Measurements from ENCODE around the gene OR2T35.
"Not testable (repeated sequence)": the region's sequence is repeated elsewhere in the genome, so short reads cannot be mapped to it uniquely, and the experiment has no call there.

OR2T35 gene

GRCh38 chr1:248645178-248645577 is at the start of gene OR2T35:
Gene OR2T35 (minus strand): TSS chr1:248645278. CDS start chr1:248639258, 6,020 bp downstream.
- DNase-seq = not testable (repeated sequence)

DNA sequence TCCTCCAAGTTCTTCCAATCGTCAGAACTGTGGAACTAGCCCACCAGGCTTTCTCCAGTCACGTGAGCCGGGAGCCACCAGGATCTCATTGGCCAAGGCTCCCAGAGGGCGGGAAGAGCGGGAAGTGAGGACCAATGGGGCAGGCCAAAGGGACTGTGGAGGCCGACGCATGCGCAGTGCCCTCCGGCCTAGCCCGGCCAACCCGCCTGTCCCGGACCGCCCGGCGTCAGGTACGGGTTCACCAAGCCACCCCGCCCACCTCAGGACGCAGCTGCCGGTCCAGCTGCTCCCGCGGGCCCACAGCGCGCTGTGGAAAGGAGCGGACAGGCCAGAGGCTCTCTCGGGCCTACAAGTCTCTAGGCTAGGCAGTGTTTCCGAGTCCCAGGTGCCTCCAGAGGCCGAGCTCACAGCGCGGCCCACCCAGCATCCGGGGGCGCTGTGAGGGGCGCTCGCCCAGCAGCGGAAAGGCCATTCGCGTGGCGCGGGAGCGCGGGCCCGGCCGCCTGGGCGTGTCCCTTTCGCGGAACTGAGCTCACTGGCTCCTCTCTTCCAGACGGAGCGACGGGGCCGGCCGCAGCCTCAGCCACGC is 46.6 kb upstream of the OR2T35 start:
- DNase-seq = no peak

DNA sequence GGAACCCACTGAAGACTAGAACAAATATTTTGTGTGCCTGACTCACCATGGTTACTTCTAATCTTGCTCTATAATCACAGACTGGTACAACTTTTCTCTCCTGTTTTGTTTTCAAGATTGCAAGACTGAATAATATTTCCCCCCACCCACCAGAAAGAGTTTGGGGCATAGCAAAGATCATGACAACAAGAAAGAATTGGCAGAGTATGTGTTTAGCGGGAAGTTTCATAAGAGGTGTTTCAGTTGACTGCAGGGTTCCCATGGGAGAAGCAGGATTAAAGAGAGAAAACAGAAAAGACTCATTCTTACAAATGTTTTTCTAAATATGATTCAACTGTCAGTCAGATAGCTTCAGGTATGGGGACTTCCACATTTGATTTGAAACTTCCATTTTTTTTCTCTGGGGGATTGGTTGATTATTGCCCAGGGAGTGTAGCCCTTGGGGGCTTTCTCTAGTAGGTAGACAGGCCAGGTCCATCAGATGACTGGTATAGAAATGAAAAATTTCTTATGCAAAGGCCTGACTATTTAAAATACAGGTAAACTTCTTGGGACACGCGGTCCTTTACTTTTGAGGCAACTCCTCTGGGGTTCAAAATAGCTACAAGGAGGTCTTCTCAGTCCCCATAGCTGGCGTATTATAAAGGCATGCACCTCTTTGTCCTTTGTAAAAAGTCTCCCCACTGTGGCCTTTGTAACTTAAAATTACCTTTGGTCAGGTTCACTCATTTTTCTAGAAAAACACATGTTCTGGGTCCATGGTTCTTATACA is 43.6 kb upstream of the OR2T35 start:
- DNase-seq = no peak

DNA sequence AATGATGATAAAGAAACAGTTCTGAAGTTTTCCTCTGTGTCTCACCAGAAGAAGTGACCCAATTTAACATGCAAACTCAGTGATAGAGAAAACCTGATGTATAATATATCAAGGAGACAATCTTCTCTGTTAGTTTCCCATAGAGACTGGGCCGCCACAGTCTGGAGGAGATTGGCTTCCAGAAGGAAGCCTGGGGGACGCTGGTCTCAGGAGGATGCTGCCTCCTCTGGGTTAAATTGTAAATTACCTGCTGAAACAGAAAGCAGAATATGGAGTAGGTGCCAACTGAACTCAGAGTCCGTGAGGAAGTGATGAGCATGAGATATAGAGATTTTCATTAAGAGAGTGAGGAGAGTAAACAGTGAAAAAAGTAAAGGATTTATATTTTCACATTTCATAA is 41.7 kb upstream of the OR2T35 start:
- no peak for DNase-seq

- no peak for DNase-seq
Measured at GRCh38 chr1:248681651-248682050, 36.6 kb upstream of the OR2T35 start.

- no peak for DNase-seq
Measured at GRCh38 chr1:248670003-248670402, 24.9 kb upstream of the OR2T35 start.

DNA sequence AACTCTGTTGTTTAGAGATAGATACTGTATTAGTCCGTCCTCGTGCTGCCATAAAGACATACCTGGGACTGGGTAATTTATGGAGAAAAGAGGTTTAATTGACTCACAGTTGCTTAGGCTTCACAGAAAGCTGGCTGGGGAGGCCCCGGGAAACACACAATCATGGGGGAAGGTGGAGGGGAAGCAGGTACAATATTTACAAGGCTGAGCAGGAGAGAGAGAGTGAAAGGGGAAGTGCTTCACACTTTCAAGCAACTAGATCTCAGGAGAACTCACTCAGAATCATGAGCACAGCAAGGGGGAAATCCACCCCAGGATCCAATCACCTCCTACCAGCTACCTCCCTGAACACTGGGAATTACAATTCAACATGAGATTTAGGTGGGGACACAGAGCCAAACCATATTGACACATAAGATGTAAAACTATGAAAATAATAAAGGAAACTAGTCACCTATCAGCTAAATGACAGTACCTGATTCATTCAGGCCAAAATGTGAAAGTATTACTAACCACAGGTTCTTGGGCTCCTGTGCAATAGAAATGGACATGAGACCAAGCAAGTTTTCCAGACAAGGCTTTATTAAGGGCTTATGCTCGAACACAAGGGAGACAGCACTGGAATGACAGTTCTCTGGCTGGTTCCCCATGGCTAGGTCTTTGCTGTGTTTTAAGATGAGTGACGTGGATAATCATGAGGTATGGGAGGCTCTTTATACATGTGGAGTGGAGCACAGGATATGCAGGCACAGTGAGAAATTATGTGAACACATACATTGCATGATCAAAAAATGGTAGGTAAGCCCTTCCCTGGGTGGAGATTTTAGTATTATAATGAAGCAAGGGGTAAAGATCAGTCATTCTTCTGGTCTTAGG is 18.6 kb upstream of the OR2T35 start:
- DNase-seq = not testable (repeated sequence)

DNA sequence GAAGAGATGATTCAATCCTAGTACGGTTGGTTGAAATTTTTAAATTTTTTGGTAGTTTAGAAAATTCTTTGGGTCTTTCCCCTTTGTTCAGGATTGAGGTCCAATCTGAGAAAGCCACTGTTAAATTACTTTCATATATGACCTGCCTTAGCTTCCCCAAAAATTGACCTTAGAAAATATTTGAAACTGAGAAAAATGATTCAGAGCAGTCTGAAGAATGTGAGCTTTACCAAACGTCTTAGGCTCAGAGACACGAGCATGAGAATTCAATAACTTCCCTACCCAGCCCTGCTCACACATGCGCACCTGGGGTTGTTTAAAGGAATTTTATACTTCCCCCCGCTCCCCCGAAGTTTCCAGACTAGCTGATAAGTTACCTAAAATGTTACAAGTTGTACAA is 11.7 kb upstream of the OR2T35 start:
- DNase-seq = not testable (repeated sequence)

- not testable (repeated sequence) for DNase-seq
Measured at GRCh38 chr1:248655354-248655753, 10.3 kb upstream of the OR2T35 start, which contains the start of gene OR2T27. Gene OR2T27 (minus strand): TSS chr1:248655528. CDS start chr1:248650884, 4,644 bp downstream.

DNA sequence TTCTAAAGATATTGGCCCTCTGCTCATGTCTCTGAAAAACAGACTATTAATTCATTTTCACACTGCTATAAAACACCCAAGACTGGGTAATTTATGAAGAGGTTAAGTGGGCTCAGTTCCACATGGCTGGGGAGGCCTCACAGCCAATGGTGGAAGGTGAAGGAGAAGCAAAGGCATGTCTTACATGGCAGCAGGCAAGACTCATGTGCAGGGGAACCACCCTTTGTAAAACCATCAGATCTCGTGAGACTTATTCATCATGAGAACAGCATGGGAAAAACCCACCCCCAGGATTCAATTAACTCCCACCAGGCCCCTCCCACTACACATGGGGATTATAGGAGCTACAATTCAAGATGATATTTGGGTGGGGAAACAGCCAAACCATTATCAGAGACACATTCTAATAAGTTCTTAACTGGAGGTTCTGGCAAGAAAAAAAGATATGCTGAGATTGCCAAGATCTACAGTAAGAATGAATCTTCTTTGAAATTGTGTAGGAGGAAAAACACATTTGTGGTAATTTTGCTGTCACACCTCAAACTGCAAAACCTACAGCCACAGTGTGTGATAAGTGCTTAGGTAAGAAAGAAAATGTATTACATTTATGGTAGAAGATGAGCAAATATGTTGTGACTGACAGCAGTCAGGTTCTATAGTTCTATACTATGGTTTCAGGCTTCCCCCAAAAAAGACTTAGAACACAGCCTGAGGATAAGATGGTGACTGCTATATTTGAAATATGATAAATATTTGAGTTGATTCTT is 3.9 kb upstream of the OR2T35 start:
- not testable (repeated sequence) for DNase-seq

DNA sequence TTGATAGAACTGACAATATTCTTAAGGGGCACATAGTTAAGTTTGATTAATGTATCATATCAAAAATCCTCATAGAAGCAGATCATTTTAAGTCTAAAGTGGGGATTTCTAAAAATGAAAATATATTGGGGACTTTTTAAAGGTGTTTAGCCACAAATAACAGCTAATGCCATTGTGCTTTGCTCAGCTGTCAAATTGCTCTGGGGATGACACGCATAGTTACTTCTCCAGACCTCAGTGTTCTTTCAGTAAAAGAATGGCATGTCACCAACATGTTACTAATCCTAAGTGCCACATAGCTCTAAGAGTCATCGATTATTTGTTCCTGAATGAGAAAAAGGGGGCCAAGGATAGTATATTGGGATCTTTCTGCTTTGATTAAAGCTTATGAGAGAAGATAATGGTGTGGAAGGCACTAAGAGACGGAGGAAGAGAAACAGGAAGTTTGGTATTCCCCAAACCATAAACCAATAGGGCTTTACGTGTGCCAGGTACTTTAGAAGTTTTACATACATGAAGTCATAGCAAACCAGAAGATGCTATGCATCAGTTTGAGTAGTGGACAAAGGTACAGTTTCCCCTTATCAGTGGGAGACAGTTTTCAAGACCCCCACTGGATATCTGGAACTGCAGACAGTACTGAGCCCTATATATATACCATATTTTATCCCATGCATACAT is 2.0 kb downstream of the OR2T35 start:
- not testable (repeated sequence) for DNase-seq

DNA sequence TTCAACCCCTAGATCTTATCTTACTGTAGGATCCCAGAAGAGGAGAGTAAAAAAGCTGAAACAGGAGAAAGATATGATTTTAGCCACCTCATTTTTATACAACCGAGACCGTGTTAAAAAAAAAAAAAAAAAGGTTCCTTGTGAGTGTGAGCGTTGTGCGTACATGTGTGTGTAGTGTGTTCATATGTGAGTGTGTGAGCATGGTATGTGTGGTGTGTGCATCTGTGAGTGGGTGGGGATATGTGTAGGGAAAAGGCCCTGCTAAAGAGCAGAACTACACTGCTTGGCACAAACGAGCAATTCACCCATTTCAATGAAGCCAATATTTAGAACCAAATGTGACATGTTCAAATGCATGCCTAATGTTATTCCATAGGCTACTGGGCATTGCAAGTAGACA is 3.5 kb downstream of the OR2T35 start:
- DNase-seq = not testable (repeated sequence)

- DNase-seq = not testable (repeated sequence)
Measured at GRCh38 chr1:248640906-248641305, 4.2 kb downstream of the OR2T35 start.

DNA sequence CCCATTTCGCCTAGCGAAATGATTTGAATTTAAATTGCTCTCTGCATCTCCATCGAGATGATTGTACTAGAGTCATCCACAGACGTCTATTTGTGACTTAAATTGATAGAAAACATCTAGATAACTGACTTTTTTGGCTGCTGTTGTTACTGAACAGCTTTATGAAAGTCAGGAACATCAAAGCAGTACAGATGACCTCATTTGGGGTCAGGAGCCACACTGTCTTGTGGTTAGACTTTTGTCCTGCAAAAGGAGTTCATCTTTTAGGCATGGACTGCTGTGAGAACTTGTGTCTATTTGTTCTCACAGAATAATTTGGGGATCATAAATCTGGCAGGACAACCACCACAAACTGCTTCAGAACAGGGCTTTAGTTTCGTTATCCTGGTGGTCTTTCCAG is 5.4 kb downstream of the OR2T35 start:
- DNase-seq = not testable (repeated sequence)

- DNase-seq = not testable (repeated sequence)
Measured at GRCh38 chr1:248636612-248637011, 8.5 kb downstream of the OR2T35 start.

DNA sequence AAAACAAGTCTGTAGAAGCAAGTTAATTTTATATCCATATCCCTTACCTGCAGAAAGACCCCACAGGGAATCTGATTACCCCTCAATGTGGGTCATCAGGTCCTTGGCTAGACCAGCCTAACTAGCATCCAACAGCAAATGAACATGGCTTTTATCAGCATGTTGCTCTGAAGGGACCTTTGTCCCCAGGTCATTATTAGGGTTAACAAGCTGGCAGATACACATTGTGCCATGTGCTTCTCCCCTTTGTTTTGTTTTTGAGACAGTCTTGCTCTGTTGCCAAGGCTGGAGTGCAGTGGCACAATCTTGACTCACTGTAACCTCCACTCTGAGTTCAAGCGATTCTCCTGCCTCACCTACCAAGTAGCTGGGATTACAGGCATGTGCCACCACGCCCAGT is 10.1 kb downstream of the OR2T35 start, which contains the start of gene OR2T11:
OR2T11 (minus strand) TSS at position 101 of the 400 bp plus-strand sequence. CDS start 7,963 bp downstream, outside the sequence.
- not testable (repeated sequence) for DNase-seq

DNA sequence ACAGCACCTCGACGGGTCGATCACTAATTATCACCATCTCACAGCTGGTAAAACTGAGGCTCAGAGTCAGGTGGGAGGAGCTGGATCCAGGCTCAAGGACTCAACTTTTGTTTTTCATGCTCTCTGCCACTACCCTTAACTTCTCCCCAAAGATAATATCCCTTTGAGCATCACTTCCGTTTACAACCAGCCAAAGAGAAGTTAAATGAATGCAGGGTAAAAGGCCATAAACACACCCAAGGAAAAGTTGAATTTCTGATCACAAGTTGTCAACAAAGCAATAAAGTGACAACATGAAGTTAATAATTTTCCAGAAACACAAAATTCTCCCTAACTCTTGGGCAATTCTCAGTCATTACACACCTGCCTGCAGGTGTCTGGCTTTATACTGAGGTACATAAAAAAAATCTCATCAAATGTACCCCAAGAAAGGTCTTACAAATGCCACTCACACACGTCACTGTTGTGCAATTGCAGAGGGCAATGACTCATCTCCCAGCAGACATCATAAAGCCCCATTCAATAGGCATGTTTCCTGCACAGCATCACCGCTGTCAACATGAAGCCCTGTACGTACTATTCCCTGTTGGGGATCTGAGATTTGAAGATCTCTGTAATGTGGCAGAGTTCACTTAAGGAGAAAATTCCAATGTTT is 13.6 kb downstream of the OR2T35 start:
- DNase-seq = no peak

DNA sequence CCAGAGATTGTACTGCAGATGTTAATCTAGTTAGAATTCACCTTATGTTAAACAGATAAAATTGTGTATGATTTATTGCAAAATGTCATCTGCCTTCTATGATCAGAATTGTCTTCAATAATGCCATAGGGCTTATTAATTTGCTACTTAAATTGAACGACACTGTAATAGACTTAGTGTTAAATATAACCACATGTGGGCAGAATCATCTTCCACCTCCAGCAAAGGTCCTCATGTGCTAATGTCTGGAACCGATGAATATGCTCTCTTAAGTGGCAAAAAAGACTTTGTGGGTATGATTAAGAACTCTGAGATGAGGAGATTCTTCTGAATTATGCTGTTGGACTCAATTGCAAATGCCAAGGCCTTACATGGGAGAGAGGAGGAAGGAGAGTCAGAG is 14.5 kb downstream of the OR2T35 start:
- no peak for DNase-seq

GRCh38 chr1:248627971-248628844 is 16.9 kb downstream of the OR2T35 start:
- no peak for DNase-seq

DNA sequence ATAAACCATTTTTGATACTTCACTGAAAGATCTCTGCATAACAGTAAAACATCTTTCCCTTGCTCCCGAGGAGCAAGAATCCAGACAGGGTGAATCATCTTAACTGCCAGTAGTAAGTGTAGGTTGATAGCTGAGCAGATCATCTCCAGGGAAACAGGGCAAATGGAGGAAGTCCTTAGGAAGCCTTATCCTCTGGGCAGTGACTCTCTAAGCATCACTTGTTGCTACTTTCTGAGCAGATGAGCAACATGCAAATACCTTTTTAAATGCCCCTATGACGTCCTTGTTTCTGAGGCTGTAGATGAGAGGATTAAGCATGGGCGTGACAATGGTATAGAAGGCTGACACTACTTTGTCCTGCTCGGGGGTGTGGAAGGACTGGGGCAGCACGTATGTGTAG is 19.1 kb downstream of the OR2T35 start:
- no peak for DNase-seq

Data from fibroblast of skin of right biceps (primary cell).